HCT116 (cell line): ENCODE measurements around the gene SCAI. TPM values are rescaled to one million over a fixed set of nuclear protein-coding genes. Genes with fewer than 3 reads are reported as not detected.

Experiments used
- ATAC-seq: fragments of 200-7000 bp; cut with Tn5 transposase; 2 replicates; pipeline ENCODE4 v1.9.1; 2020; ENCODE audit warnings: mild to moderate bottlenecking, moderate library complexity
- BruUV-seq: library from RNA; stranded (reverse); fragments of 400-500 nt; replicated peaks from 2 replicates; lab custom pipeline; 2021; lab: Mats Ljungman, UMichigan
- CTCF ChIA-PET: fragments of 300-600 bp; sonication (Branson Sonifier 250); formaldehyde crosslinking; loops from one replicate; lab custom pipeline; 2021; ENCODE audit warnings: antibody characterized with exemption; lab: Charles Lee
- POLR2A ChIA-PET: fragments of 300-600, 350-600 bp; sonication (Branson Sonifier 250); formaldehyde crosslinking; loops from one replicate; lab custom pipeline; 2021; ENCODE audit warnings: antibody characterized with exemption; lab: Charles Lee
- RAD21 ChIA-PET, 2 experiments: fragments of 300-600 bp; sonication (Branson Sonifier 250); formaldehyde crosslinking; loops; one replicate each; lab custom pipeline; 2023; ENCODE audit warnings: low total read pairs in 2 of 2; ENCODE audit not compliant: uncharacterized antibody in 2 of 2, unreplicated experiment in 2 of 2, low non-redundant PET in 1 of 2; lab: Charles Lee
- DNase-seq: peaks from one replicate; pipeline ENCODE4 v3.0.0-alpha.2; 2010; ENCODE audit warnings: low read depth, low spot score
- H2AFZ ChIP-seq: fragments of 200-600 bp; shearing (Covaris generic), sonication (generic); 2 replicates; pipeline ENCODE4 v1.6.1; 2017; ENCODE audit warnings: low read depth, mixed run types, mixed read lengths, antibody characterized with exemption, low read length; ENCODE audit not compliant: poor library complexity, severe bottlenecking
- H3K27ac ChIP-seq: 2 replicates; pipeline ENCODE4 v1.5.1; 2012; ENCODE audit warnings: low read depth, low read length
- H3K27me3 ChIP-seq: fragments of 200-600 bp; sonication (generic); 2 replicates; pipeline ENCODE4 v1.6.1; 2016; ENCODE audit warnings: mixed run types, low read length, mixed read lengths; ENCODE audit not compliant: insufficient read depth
- H3K36me3 ChIP-seq, 2 experiments: fragments of 200-500 bp in 1 of 2; fragments of 200-600 bp in 1 of 2; sonication (Bioruptor generic) in 1 of 2; sonication (generic) in 1 of 2; 2 replicates each; pipeline versions ENCODE4 v1.5.1 to v1.6.1; 2014 to 2016; ENCODE audit warnings: low read length in 2 of 2, inconsistent platforms in 1 of 2, mixed read lengths in 1 of 2, mixed run types in 1 of 2; ENCODE audit not compliant: insufficient read depth in 2 of 2, control insufficient read depth in 1 of 2
- H3K4me1 ChIP-seq, 2 experiments: fragments of 200-600 bp in 1 of 2; sonication (generic) in 1 of 2; 2 replicates each; pipeline versions ENCODE4 v1.5.1 to v1.6.1; 2012 to 2017; ENCODE audit warnings: low read length in 2 of 2, inconsistent platforms in 1 of 2, mild to moderate bottlenecking in 1 of 2, mixed read lengths in 1 of 2, mixed run types in 1 of 2, moderate library complexity in 1 of 2; ENCODE audit not compliant: insufficient read depth in 2 of 2, control insufficient read depth in 1 of 2
- H3K4me2 ChIP-seq: fragments of 200-600 bp; sonication (generic); 2 replicates; pipeline ENCODE4 v1.6.1; 2017; ENCODE audit warnings: mixed run types, low read length, mixed read lengths
- H3K4me3 ChIP-seq, 2 experiments: fragments of 200-600 bp in 1 of 2; sonication (generic) in 1 of 2; replicated peaks in 1 of 2; 2 replicates each; pipeline ENCODE4 v1.5.1; 2011 to 2016; ENCODE audit warnings: low read length in 2 of 2, control low read depth in 1 of 2, low read depth in 1 of 2, mild to moderate bottlenecking in 1 of 2, mixed read lengths in 1 of 2, mixed run types in 1 of 2
- H3K79me2 ChIP-seq: fragments of 200-600 bp; sonication (generic); 2 replicates; pipeline ENCODE4 v1.6.1; 2017; ENCODE audit warnings: mild to moderate bottlenecking, mixed run types, low read length, moderate library complexity, mixed read lengths; ENCODE audit not compliant: insufficient read depth
- H3K9ac ChIP-seq: fragments of 200-600 bp; sonication (generic); 2 replicates; pipeline ENCODE4 v1.6.1; 2016; ENCODE audit warnings: low read length, mixed read lengths
- H3K9me2 ChIP-seq: fragments of 200-600 bp; sonication (generic), shearing (Covaris generic); 2 replicates; pipeline ENCODE4 v1.6.1; 2017; ENCODE audit warnings: mixed run types, mild to moderate bottlenecking, moderate library complexity; ENCODE audit not compliant: insufficient read depth
- H3K9me3 ChIP-seq, 2 experiments: fragments of 200-500 bp in 1 of 2; fragments of 200-600 bp in 1 of 2; sonication (Bioruptor generic) in 1 of 2; sonication (generic) in 1 of 2; 2 replicates each; pipeline ENCODE4 v1.6.1; 2014 to 2017; ENCODE audit warnings: low read length in 2 of 2, mixed read lengths in 2 of 2, inconsistent platforms in 1 of 2, low read depth in 1 of 2, mild to moderate bottlenecking in 1 of 2, mixed run types in 1 of 2, moderate library complexity in 1 of 2; ENCODE audit not compliant: control insufficient read depth in 1 of 2, insufficient read depth in 1 of 2
- H4K20me1 ChIP-seq: fragments of 200-600 bp; sonication (generic), shearing (Covaris generic); 2 replicates; pipeline ENCODE4 v1.6.1; 2017; ENCODE audit warnings: mixed run types, mild to moderate bottlenecking, moderate library complexity; ENCODE audit not compliant: insufficient read depth
- CBX3 ChIP-seq: IDR thresholded peaks from 2 replicates; pipeline ENCODE4 v1.6.1; 2012; ENCODE audit warnings: low read depth
- CEBPB ChIP-seq: IDR thresholded peaks from 2 replicates; pipeline ENCODE4 v1.6.1; 2012; ENCODE audit warnings: low read depth
- JUND ChIP-seq: IDR thresholded peaks from 2 replicates; pipeline ENCODE4 v1.6.1; 2012
- POLR2A ChIP-seq: IDR thresholded peaks from 2 replicates; pipeline ENCODE4 v1.7.0; 2011; ENCODE audit warnings: borderline replicate concordance; ENCODE audit not compliant: insufficient read depth, insufficient read length; ENCODE audit errors: extremely low read depth
- POLR2AphosphoS5 ChIP-seq: IDR thresholded peaks from 2 replicates; pipeline ENCODE4 v1.6.1; 2011; ENCODE audit warnings: mild to moderate bottlenecking, low read depth, low read length, moderate library complexity
- RAD21 ChIP-seq: IDR thresholded peaks from 2 replicates; pipeline ENCODE4 v1.6.1; 2012; ENCODE audit warnings: low read depth, mild to moderate bottlenecking
- SIN3A ChIP-seq: IDR thresholded peaks from 2 replicates; pipeline ENCODE4 v1.6.1; 2012; ENCODE audit warnings: low read depth
- SP1 ChIP-seq: IDR thresholded peaks from 2 replicates; pipeline ENCODE4 v1.6.1; 2012; ENCODE audit warnings: low read depth
- SRF ChIP-seq: IDR thresholded peaks from 2 replicates; pipeline ENCODE4 v1.6.1; 2012; ENCODE audit warnings: low read depth
- YY1 ChIP-seq: IDR thresholded peaks from 2 replicates; pipeline ENCODE4 v1.6.1; 2011; ENCODE audit warnings: low read length, low read depth, moderate library complexity, mild to moderate bottlenecking; ENCODE audit not compliant: insufficient replicate concordance; ENCODE audit errors: extremely low read depth
- ZFX ChIP-seq: fragments of 450-650 bp; IDR thresholded peaks from 2 replicates; pipeline ENCODE4 v1.6.1; 2017
- ZNF274 ChIP-seq: fragments of 200-500 bp; sonication (Bioruptor generic); IDR thresholded peaks from 2 replicates; pipeline ENCODE4 v1.6.1; 2014; ENCODE audit warnings: mild to moderate bottlenecking, low read depth, low read length, inconsistent platforms
- intact Hi-C: fragments of 100-400 bp; cut with micrococcal nuclease; formaldehyde crosslinking; loops from 2 replicates; pipeline ENCODE4 v1.10.0; 2022
- total RNA-seq: library from RNA; stranded (reverse); gene quantifications from one replicate; pipeline ENCODE4 v1.2.1, GENCODE V29; 2021; ENCODE audit not compliant: unreplicated experiment
- TF ChIP-seq, protein P1 (sequence below): IDR thresholded peaks from 2 replicates; pipeline ENCODE4 v1.6.1; 2012; ENCODE audit warnings: low read depth
- TF ChIP-seq, protein P2 (sequence below): IDR thresholded peaks from 2 replicates; pipeline ENCODE4 v1.6.1; 2012
- TF ChIP-seq, protein P3 (sequence below): IDR thresholded peaks from 2 replicates; pipeline ENCODE4 v1.6.1; 2012

Gene SCAI
- total RNA-seq, 1 experiment from 2014 or later = 14.0 TPM

DNA sequence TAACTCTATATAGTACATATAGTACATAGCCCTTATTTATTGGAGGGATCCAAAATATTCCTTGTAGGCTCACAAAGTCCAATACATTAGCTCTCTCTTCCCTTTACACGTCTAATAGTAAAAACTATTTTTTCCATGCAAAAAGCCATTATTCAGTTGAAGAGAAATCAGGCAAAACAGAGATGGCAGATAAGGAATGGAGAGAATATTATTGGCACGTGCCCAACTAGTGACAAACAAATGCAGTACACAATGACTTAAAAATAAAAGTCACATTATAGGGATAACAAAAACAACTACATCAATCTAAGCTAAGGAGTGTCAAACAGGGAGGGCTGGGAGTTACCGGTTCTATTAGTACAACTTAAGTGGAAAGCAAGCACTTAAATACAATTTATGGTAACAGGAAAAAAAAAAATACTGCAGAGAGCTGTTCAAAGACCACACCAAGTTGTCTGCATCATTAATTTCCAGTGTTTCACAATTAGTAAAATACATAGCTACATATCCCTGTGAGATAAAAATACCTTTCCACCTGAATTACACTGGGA, 4.1 kb upstream of the SCAI start (continued):
- TF ChIP-seq, protein P1, sequence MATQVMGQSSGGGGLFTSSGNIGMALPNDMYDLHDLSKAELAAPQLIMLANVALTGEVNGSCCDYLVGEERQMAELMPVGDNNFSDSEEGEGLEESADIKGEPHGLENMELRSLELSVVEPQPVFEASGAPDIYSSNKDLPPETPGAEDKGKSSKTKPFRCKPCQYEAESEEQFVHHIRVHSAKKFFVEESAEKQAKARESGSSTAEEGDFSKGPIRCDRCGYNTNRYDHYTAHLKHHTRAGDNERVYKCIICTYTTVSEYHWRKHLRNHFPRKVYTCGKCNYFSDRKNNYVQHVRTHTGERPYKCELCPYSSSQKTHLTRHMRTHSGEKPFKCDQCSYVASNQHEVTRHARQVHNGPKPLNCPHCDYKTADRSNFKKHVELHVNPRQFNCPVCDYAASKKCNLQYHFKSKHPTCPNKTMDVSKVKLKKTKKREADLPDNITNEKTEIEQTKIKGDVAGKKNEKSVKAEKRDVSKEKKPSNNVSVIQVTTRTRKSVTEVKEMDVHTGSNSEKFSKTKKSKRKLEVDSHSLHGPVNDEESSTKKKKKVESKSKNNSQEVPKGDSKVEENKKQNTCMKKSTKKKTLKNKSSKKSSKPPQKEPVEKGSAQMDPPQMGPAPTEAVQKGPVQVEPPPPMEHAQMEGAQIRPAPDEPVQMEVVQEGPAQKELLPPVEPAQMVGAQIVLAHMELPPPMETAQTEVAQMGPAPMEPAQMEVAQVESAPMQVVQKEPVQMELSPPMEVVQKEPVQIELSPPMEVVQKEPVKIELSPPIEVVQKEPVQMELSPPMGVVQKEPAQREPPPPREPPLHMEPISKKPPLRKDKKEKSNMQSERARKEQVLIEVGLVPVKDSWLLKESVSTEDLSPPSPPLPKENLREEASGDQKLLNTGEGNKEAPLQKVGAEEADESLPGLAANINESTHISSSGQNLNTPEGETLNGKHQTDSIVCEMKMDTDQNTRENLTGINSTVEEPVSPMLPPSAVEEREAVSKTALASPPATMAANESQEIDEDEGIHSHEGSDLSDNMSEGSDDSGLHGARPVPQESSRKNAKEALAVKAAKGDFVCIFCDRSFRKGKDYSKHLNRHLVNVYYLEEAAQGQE = no peak
- TF ChIP-seq, protein P2, sequence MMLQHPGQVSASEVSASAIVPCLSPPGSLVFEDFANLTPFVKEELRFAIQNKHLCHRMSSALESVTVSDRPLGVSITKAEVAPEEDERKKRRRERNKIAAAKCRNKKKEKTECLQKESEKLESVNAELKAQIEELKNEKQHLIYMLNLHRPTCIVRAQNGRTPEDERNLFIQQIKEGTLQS = no peak
- TF ChIP-seq CEBPB = no peak
- no peak for TF ChIP-seq CBX3

DNA sequence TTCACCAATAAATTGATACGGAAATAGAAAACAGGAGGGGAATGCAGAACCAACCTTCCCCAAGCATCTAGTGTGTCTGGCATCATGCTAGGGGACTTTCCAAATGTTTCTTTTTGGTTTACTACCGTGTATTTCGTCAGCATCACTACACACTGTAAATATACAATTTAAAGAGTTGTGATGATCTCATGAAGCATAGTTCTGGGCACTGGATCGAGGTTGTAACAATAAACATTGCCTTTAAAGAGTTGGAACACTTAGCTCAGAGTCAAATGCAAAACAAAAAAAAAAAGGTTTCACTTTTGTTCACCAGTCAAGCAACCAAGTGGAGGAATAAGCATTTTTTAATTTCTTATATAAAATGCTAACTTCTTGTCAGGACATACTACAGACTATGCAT, 2.9 kb upstream of the SCAI start:
- no peak overlapping the region for H2AFZ ChIP-seq
- ChIA-PET CTCF (no interaction called here), POLR2A (no interaction called here), RAD21 (no interaction called here)
- no peak for TF ChIP-seq ZFX
- TF ChIP-seq CEBPB = no peak
- TF ChIP-seq JUND = no peak
- no peak for TF ChIP-seq POLR2A
- TF ChIP-seq SP1 = no peak
- TF ChIP-seq, protein P3, sequence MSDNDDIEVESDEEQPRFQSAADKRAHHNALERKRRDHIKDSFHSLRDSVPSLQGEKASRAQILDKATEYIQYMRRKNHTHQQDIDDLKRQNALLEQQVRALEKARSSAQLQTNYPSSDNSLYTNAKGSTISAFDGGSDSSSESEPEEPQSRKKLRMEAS = no peak
- TF ChIP-seq SRF = no peak
- no peak for TF ChIP-seq YY1
- no peak for TF ChIP-seq SIN3A
- TF ChIP-seq POLR2AphosphoS5 = no peak
- no peak for TF ChIP-seq RAD21
- TF ChIP-seq ZNF274 = no peak
- TF ChIP-seq, protein P2 = no peak
- TF ChIP-seq CBX3 = no peak
- 0 out of 2 replicates have a peak, but pooled peaks cover 6% of the 10 kb centered on the region for H3K79me2 ChIP-seq
- no peak overlapping the region for H3K4me3 ChIP-seq
- H3K9ac ChIP-seq = no peak overlapping the region
- peaks cover 7 to 12% of the 10 kb centered on the region in 2 experiments; a peak in 3 of 4 replicates for H3K4me1 ChIP-seq
- DNase-seq (no peak), ATAC-seq (no peak)
- BruUV-seq = no TSS peak
- H3K27me3 ChIP-seq = no peaks in the 10 kb centered on the region
- no peaks in the 10 kb centered on the region for H3K9me3 ChIP-seq
- intact Hi-C loops = no loop called here
- no peak overlapping the region for H3K27ac ChIP-seq
- peaks cover 8 to 14% of the 10 kb centered on the region in 2 experiments; a peak in 2 of 4 replicates for H3K36me3 ChIP-seq
- no peaks in the 10 kb centered on the region; the same call in 1 of the 2 replicates for H4K20me1 ChIP-seq
- no peaks in the 10 kb centered on the region for H3K9me2 ChIP-seq
- H3K4me2 ChIP-seq = no peak overlapping the region
